Common myeloid progenitor, CD34-positive (primary cell): ENCODE data around the gene ARID5A.

Experiments used
- CTCF ChIA-PET: fragments of 350-600 bp; sonication (Branson Sonifier 250); formaldehyde crosslinking; loops from one replicate; lab custom pipeline; 2021; ENCODE audit warnings: antibody characterized with exemption; lab: Charles Lee
- POLR2A ChIA-PET: fragments of 350-600 bp; sonication (Branson Sonifier 250); formaldehyde crosslinking; loops from one replicate; lab custom pipeline; 2021; ENCODE audit warnings: antibody characterized with exemption; lab: Charles Lee
- DNase-seq, 3 donors: peaks; one replicate each; pipeline versions ENCODE4 v3.0.0 to v3.0.0-alpha.2; 2013
- H3K27ac ChIP-seq, 2 experiments: 1 replicate in 1 of 2; 2 replicates in 1 of 2; pipeline ENCODE4 v1.7.0; 2013; ENCODE audit warnings: inconsistent platforms in 2 of 2, low read length in 2 of 2, mild to moderate bottlenecking in 2 of 2, low read depth in 1 of 2, moderate library complexity in 1 of 2; ENCODE audit not compliant: severe bottlenecking in 2 of 2, insufficient read depth in 1 of 2, poor library complexity in 1 of 2
- H3K27me3 ChIP-seq, 5 experiments: replicated peaks in 2 of 5; 1 replicate in 3 of 5; 2 replicates in 2 of 5; pipeline versions ENCODE4 v1.6.1 to v1.7.0; 2013; ENCODE audit warnings: low read length in 4 of 5, mild to moderate bottlenecking in 2 of 5, moderate library complexity in 2 of 5, inconsistent platforms in 1 of 5; ENCODE audit not compliant: insufficient read depth in 5 of 5, control insufficient read depth in 4 of 5
- H3K36me3 ChIP-seq, 4 experiments: 1 replicate in 2 of 4; 2 replicates in 2 of 4; pipeline versions ENCODE4 v1.6.1 to v1.7.0; 2013; ENCODE audit warnings: low read length in 3 of 4, control low read depth in 1 of 4, mild to moderate bottlenecking in 1 of 4; ENCODE audit not compliant: control insufficient read depth in 4 of 4, insufficient read depth in 4 of 4
- H3K4me1 ChIP-seq, 4 experiments: 1 replicate in 3 of 4; 2 replicates in 1 of 4; pipeline versions ENCODE4 v1.6.1 to v1.7.1; 2013; ENCODE audit warnings: low read length in 3 of 4, mild to moderate bottlenecking in 3 of 4, control low read depth in 1 of 4, inconsistent platforms in 1 of 4, moderate library complexity in 1 of 4; ENCODE audit not compliant: control insufficient read depth in 4 of 4, insufficient read depth in 4 of 4; ENCODE audit errors: control extremely low read depth in 1 of 4
- H3K4me3 ChIP-seq, 7 experiments: 1 replicate in 4 of 7; 2 replicates in 3 of 7; pipeline versions ENCODE4 v1.5.1 to v1.7.0; 2013; ENCODE audit warnings: mild to moderate bottlenecking in 7 of 7, low read length in 6 of 7, moderate library complexity in 6 of 7, inconsistent platforms in 2 of 7, low read depth in 2 of 7, control low read depth in 1 of 7; ENCODE audit not compliant: insufficient read depth in 4 of 7, control insufficient read depth in 1 of 7; ENCODE audit errors: extremely low read depth in 1 of 7
- H3K9me3 ChIP-seq, 5 experiments: 1 replicate in 4 of 5; 2 replicates in 1 of 5; pipeline versions ENCODE4 v1.6.1 to v1.7.1; 2013; ENCODE audit warnings: low read length in 4 of 5, mild to moderate bottlenecking in 2 of 5, inconsistent platforms in 1 of 5, low read depth in 1 of 5, moderate library complexity in 1 of 5; ENCODE audit not compliant: control insufficient read depth in 4 of 5, insufficient read depth in 2 of 5; ENCODE audit errors: control extremely low read depth in 1 of 5
- WGBS: methylation state at CpG from one replicate; pipeline ENCODE4 v1.1.5; 2013; ENCODE audit not compliant: insufficient coverage; 5-methylcytosine and 5-hydroxymethylcytosine counted together

ARID5A gene

DNA sequence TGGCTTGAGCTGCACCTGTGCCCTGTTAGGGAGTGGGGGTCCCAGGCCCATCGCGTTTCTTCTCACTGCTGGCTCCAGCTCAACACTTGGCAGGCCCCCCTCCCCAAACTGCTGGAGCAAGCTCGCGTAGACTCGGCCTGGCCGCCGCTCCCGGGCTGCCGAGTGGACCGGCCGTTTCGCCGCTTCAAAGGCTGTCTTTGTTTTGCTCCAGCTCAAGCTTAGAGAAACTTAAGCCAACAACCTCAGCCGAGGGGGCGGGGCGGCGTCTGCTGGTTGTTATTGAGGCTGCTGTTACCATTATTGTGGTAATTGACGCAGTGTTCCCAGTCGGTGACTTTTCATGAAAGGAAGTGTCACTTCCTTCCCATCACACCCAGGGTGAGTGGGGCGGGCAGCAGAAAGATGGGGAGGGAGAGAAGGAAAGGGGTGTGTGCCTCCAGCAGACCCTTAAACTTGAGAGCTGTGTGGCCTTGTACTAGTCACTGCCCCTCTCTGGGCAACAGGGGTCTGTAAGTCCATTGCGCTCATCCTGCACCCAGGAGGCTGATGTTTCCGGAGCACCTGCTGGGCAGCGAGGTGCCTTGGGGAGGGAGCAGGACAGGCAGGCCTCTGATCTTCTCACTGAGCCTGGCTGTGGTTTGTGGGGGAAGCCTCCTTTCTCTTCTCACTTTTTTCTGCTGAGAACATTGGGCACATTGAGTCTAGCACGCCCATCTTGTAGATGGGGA, 2.1 kb downstream of the ARID5A start:
- Histone ChIP-seq H3K4me1 (peaks cover 8 to 57% (median 50%) of the 10 kb centered on the region in 4 experiments), H3K4me3 (peak overlapping the region; percentile 62 to 85 (median 67))

DNA sequence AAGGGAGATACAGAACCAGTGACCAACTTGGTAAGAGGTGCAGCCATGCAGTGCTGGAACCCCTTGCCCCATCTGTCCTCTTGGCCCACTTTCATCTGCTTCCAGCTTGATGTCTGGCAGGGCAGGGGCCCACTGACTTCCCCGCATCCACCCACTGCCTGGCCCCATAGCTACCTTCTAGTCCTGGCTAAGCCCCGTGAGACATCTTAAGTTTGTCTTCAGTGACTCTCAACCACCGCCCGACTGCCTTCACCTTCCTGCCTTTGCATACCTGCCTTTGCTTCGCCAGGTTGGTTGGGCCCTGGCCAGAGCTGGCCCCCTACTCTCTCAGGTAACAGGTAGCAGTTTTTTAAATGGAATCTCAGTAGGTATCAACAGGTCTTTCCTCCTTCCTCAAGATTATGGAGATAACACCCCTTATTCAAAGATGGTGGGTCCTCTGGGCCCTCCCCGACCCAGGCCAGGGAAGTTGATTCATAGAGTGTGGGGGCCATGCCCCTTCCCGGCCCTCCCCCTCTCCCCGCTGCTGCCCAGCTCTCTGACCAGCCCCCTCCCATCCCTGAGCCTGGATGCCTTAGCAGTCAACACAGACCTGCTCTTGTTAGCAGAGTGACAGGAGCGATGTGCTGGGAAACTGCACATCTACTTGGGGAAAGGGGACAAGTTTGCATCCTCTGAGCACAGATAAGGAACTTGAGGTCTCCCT, 2.8 kb downstream of the ARID5A start:
- H3K27me3 ChIP-seq = no peaks in the 10 kb centered on the region
- H3K4me1 ChIP-seq = peaks cover 2 to 50% (median 44%) of the 10 kb centered on the region in 4 experiments
- H3K9me3 ChIP-seq = peaks cover 0 to 2% (median 0%) of the 10 kb centered on the region in 5 experiments
- peaks cover 5 to 32% (median 17%) of the 10 kb centered on the region in 4 experiments for H3K36me3 ChIP-seq
- WGBS = 86% methylated on average over 6 of the region's 9 CpGs
- peak overlapping the region in 5 of 7 experiments; percentile 65 to 85 (median 76) for H3K4me3 ChIP-seq
- ChIA-PET CTCF (interaction anchor here (1.0 to 22.8 kb wide), 5 partner anchors 6 to 224 kb away, joined by 3 to 429 read pairs (median 4); partner anchors contain the start of gene ARID5A), POLR2A (interaction anchor here (0.7 to 4.8 kb wide), 5 partner anchors 9 to 28 kb away, joined by 3 to 88 read pairs (median 33); no protein-coding TSS in a partner anchor)
- H3K27ac ChIP-seq = no peak overlapping the region
- DNase-seq = no peak

More for the DNA sequence above, 2.1 kb downstream of the ARID5A start:
- WGBS = 6% methylated on average over 15 of the region's 24 CpGs
- POLR2A ChIA-PET = interaction anchor here (0.9 to 4.8 kb wide), 6 partner anchors 10 to 233 kb away, joined by 3 to 88 read pairs (median 18); partner anchors contain the start of gene SNRNP200
- Histone ChIP-seq H3K27ac (peak overlapping the region in 1 of 2 experiments; percentile 89), H3K36me3 (peaks cover 5 to 26% (median 16%) of the 10 kb centered on the region in 4 experiments), H3K9me3 (peaks cover 0 to 2% (median 0%) of the 10 kb centered on the region in 5 experiments), H3K27me3 (no peaks in the 10 kb centered on the region)
- CTCF ChIA-PET = interaction anchor here (0.7 to 22.8 kb wide), 5 partner anchors 6 to 224 kb away, joined by 3 to 429 read pairs (median 3); partner anchors contain the start of gene ARID5A
- peak; percentile 61 to 85 (median 82) for DNase-seq

DNA sequence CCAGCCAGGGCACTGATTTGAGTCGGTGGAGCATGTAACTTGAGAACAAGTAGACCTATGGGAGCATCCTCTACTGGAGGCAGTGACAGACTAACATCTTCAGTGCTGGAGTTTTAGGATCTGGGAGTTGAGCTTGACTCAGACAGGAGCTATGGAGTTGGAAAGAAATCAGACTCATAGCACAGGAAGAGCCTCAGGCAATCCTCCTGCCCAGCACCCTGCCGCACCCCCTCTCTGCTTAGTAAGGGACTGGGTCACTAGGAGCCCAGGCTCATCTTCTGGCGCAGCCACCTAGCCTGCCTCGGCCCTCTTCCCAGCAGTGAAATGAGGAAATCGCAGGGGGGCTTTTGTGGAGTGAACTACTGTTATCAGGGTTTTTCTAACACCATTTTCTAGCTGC, 3.6 kb downstream of the ARID5A start:
- Histone ChIP-seq H3K9me3 (peaks cover 0 to 2% (median 0%) of the 10 kb centered on the region in 5 experiments), H3K27me3 (no peaks in the 10 kb centered on the region), H3K4me1 (peaks cover 0 to 42% (median 38%) of the 10 kb centered on the region in 4 experiments), H3K27ac (no peak overlapping the region), H3K4me3 (no peak overlapping the region), H3K36me3 (peaks cover 5 to 32% (median 20%) of the 10 kb centered on the region in 4 experiments)
- 100% methylated on average over 2 of the region's 5 CpGs for WGBS
- ChIA-PET CTCF (interaction anchor here (1.0 to 22.8 kb wide), 5 partner anchors 7 to 223 kb away, joined by 3 to 429 read pairs (median 4); partner anchors contain the start of gene ARID5A), POLR2A (interaction anchor here (0.7 to 4.8 kb wide), 3 partner anchors 8 to 13 kb away, joined by 3 to 88 read pairs (median 44); no protein-coding TSS in a partner anchor)
- DNase-seq = no peak

DNA sequence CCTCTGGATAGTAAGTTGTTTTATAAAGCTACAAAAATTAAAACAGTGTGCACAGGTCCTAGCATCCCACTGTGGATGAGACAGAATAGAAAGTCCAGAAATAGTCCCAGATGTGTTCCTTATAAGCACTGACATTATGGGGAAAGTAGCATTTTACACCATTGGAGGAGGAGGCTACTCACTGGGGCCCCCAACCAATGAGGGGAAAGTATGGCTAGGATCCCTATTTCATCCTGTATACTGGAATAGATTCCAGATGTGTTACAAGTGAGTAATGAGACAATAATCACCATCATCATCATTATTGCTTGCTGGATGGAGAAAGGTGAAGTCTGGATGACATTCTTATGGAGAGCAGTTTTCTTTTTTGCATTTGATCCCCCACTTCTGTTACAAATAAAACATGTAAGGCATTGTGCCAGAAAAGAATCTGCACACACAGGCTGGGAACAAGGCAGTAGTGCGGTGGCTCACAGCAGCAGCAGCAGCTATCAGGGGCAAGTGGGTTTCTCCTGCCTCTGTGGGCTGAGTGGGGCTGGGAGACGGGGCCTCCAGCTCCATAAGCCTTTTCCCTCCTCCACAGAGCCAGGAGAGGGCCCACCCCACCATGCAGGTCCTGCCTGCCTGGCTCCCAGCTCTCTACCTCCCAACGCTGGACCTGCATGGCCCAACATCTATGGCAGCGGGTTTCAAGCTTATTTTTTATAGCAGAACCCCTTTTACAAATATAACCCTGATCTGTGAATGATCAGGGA, 5.0 kb downstream of the ARID5A start:
- POLR2A ChIA-PET = interaction anchor here (0.9 to 1.8 kb wide), 4 partner anchors 10 to 15 kb away, joined by 3 to 9 read pairs (median 4); no protein-coding TSS in a partner anchor
- H3K4me1 ChIP-seq = peaks cover 0 to 39% (median 34%) of the 10 kb centered on the region in 4 experiments
- no peak overlapping the region for H3K27ac ChIP-seq
- peaks cover 0 to 2% (median 0%) of the 10 kb centered on the region in 5 experiments for H3K9me3 ChIP-seq
- WGBS = 100% methylated on average over 2 of the region's 4 CpGs
- H3K36me3 ChIP-seq = peaks cover 5 to 34% (median 23%) of the 10 kb centered on the region in 4 experiments
- no peaks in the 10 kb centered on the region for H3K27me3 ChIP-seq
- H3K4me3 ChIP-seq = no peak overlapping the region
- CTCF ChIA-PET = interaction anchor here (0.6 to 22.8 kb wide), 3 partner anchors 6 to 272 kb away, joined by 3 to 429 read pairs (median 429); partner anchors contain the start of gene ARID5A
- DNase-seq = no peak

DNA sequence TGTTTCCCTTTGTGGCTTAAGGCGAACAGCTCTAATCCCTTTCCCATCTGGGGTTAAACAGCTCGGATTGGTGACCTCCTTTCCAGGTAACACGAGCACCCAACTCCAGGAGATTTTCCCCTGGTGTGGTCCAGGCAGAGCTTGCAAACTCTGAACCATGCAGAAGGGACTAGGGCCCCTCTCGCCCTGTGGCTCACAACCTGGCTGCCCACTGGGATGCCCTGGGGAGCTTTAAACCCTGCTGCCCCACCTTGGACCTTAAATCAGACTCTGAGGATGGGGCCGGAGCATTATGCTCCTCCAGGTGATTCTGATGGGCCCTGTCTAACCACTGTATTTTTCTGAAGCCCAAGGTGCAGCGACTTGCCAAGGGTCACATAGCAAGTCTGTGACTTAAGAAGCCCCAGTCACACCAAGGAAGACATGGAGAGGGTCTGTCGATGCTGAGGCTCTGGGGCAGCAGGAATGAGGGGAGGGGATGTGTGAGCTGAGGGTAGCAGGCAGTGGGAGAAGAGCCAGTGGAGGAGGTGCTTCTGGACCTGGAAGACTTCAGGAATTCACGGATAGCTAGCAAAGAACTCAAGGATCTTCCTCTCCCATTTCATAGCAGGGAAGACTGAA, 5.9 kb downstream of the ARID5A start:
- Histone ChIP-seq H3K27ac (no peak overlapping the region), H3K4me1 (peaks cover 0 to 41% (median 35%) of the 10 kb centered on the region in 4 experiments), H3K4me3 (no peak overlapping the region), H3K27me3 (no peaks in the 10 kb centered on the region), H3K9me3 (peaks cover 0 to 2% (median 0%) of the 10 kb centered on the region in 5 experiments), H3K36me3 (peaks cover 5 to 41% (median 26%) of the 10 kb centered on the region in 4 experiments)
- WGBS = 100% methylated on average over 7 of the region's 8 CpGs
- CTCF ChIA-PET = interaction anchor here (0.6 to 22.8 kb wide), 4 partner anchors 5 to 271 kb away, joined by 3 to 429 read pairs (median 216); partner anchors contain the start of gene ARID5A
- POLR2A ChIA-PET = interaction anchor here (1.2 to 1.8 kb wide), 3 partner anchors 10 to 16 kb away, joined by 3 to 9 read pairs (median 4); no protein-coding TSS in a partner anchor
- no peak for DNase-seq
